GM19351 (cell line): ENCODE measurements around the gene HS6ST2.
A peak's percentile ranks its signal among the peaks of the same experiment; 100 is the strongest.
"Not testable (repeated sequence)": the region's sequence is repeated elsewhere in the genome, so short reads cannot be mapped to it uniquely, and the experiment has no call there.

ENCODE experiments used
- ATAC-seq: cut with Tn5 transposase; IDR thresholded peaks from one replicate; pipeline ENCODE4 v1.9.1; 2021; ENCODE audit warnings: mild to moderate bottlenecking, moderate library complexity; ENCODE audit not compliant: unreplicated experiment

Gene HS6ST2

GRCh38 chrX:132945055-132945599 is 13.3 kb downstream of the HS6ST2 start:
- not testable (repeated sequence) for ATAC-seq

GRCh38 chrX:132940727-132941327 is 17.6 kb downstream of the HS6ST2 start:
- no peak for ATAC-seq

DNA sequence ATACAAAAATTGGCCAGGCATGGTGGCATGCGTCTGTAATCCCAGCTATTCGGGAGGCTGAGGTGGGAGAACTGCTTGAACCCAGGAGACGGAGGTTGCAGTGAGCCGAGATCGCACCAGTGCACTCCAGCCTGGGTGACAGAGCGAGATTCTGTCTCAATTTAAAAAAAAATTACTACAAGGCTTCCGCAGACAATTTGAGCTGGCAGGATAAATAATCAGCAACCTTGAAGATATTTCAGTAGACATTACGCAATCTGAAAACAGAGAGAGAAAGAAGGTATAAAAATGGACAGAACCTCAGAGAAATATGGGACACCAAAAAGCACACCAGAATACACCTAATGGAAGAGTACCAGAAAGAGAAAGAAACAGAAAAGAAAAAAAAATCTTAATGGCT is 25.3 kb downstream of the HS6ST2 start:
- no peak for ATAC-seq

GRCh38 chrX:132924426-132924825 is 34.0 kb downstream of the HS6ST2 start:
- no peak for ATAC-seq

- ATAC-seq: no peak
These were observed 39.9 kb downstream of the HS6ST2 start for GRCh38 chrX:132918523-132918922.

GRCh38 chrX:132916349-132916748 is 42.1 kb downstream of the HS6ST2 start:
- no peak for ATAC-seq

- no peak for ATAC-seq
These were observed 48.8 kb downstream of the HS6ST2 start for GRCh38 chrX:132909643-132910042.

- ATAC-seq: no peak
These were observed 49.5 kb downstream of the HS6ST2 start for GRCh38 chrX:132908891-132909290.

GRCh38 chrX:132900633-132901293 is 57.7 kb downstream of the HS6ST2 start:
- ATAC-seq: no peak

- ATAC-seq: no peak
These were observed 70.9 kb downstream of the HS6ST2 start for GRCh38 chrX:132887569-132887968.

- ATAC-seq: no peak
These were observed 75.0 kb downstream of the HS6ST2 start for GRCh38 chrX:132883358-132883915.

GRCh38 chrX:132880753-132881152 is 77.7 kb downstream of the HS6ST2 start:
- not testable (repeated sequence) for ATAC-seq

- no peak for ATAC-seq
These were observed 80.4 kb downstream of the HS6ST2 start for GRCh38 chrX:132877954-132878536.

GRCh38 chrX:132876523-132877338 is 81.7 kb downstream of the HS6ST2 start:
- no peak for ATAC-seq

DNA sequence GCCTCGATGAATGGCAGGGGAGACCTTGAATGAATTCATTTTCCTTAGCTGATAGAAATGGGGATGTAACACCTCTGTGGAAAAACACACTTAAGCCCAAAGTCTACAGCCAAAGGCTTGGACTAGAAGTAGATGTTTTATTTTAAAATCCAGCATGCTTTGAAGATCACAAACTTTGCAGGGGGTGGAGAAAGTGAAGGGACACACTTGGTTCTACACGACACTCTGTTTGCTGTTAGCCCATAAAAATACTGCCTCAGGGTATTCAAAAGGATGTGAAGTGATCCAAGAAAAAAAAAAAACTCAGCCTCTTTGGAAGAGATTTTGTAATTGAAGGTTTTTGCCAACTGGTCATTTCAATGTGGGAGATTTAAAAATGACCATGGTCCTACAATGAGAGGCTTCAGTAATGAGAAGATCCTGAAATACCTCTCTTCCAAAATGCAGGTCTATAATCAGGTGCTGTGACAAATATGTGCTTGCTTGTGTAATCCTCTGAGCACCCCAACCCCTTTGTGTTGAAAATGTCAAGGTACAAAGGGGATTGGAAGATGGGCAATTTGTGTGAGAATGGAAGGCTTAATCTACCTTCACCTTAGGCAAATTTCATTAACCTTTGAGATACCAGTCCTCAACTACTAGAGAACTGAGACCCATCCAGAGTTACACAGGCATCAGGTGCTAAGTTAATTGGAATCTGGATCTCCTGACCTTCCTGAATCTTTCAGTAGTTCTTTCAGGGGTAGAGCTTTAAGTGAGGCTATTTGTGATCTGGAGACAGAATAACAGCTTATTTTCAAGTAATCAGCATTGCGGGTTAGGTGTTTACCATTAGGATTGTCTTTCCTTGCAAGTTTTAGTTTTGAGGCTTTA is 82.5 kb downstream of the HS6ST2 start:
- ATAC-seq: no peak

DNA sequence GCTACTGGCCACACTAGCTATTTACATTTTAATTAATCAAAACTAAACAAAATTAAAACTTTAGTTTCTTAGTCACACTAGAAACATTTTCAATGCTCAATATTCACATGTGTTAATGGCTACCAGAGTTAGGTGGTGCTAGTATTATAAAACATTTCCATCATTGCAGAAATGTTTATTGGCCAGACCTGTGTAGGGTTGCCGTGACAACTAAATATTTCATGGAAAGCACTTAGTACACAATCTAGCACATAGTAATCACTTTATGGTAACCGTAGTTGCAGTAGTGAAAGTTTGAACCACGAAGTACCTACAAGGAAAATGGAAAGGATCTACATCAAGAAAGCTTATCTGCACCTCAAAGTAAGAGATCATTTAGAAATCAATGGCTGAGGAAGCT is 95.9 kb downstream of the HS6ST2 start:
- ATAC-seq: no peak

GRCh38 chrX:132861076-132861475 is 97.4 kb downstream of the HS6ST2 start:
- ATAC-seq: no peak

GRCh38 chrX:132860200-132860599 is 98.2 kb downstream of the HS6ST2 start:
- no peak for ATAC-seq

DNA sequence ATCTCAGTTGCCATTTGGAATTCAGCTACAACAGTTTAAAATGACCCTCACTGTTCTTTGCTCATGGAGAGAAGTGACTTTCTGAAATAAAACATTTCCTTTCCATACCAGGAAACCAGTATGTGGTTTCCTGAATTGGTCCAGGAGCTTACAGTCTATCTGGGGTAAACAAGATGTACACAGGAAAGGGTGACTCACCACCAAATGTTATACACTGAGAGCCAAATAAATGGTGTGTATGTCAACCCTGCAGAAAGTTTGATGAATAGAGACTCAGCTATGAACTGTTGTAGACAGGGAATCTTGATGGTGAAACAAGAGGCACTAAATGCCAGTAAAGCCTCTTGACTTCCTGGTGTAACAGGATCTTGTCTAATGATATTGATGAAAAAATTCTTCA is 100.4 kb downstream of the HS6ST2 start:
- ATAC-seq: no peak

- peak; percentile 68 for ATAC-seq
These were observed 102.6 kb downstream of the HS6ST2 start for GRCh38 chrX:132855780-132856341.
